ENCODE measurements around the gene ANKRD22.
A peak's percentile ranks its signal among the peaks of the same experiment; 100 is the strongest.

The ANKRD22 gene

DNA sequence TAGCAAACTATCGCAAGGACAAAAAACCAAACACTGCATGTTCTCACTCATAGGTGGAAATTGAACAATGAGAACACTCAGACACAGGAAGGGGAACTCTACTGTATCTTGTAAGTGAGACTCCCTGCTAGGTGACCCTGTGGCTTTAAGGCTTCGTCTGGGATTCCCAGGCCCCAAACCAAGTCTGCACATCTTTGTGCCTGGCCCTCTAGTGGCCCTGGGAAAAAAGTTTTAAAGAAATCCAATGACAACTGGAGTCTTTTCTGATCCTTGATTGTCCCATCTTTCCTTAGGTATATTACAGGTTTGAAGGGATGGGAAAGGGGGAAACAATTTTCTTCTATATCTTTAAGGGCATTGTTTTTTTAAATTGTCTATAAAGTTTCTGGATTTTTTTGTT, 59.7 kb downstream of the ANKRD22 start:
- Histone ChIP-seq H3K9me3 (ENCODE audit: low read length) (no peaks in the 10 kb centered on the region), H3K4me1 (ENCODE audit: insufficient read depth, low read length, severe bottlenecking) (no peaks in the 10 kb centered on the region), H3K79me2 (ENCODE audit: insufficient read depth, low read length) (no peaks in the 10 kb centered on the region), H3K9ac (ENCODE audit: low read length) (no peak overlapping the region), H3K9me2 (ENCODE audit: low read depth, low read length) (no peaks in the 10 kb centered on the region), H3K4me2 (ENCODE audit: low read length) (no peak overlapping the region), H2AFZ (ENCODE audit: low read length) (no peak overlapping the region), H3K36me3 (ENCODE audit: insufficient read depth, low read length) (no peaks in the 10 kb centered on the region), H4K20me1 (ENCODE audit: insufficient read depth, low read length) (no peaks in the 10 kb centered on the region), H3K27ac (ENCODE audit: low read depth, low read length, poor library complexity, severe bottlenecking) (no peak overlapping the region), H3F3A (ENCODE audit: insufficient read depth, low read length) (no peaks in the 10 kb centered on the region), H3K27me3 (ENCODE audit: insufficient read depth, low read length) (no peaks in the 10 kb centered on the region), H3K4me3 (ENCODE audit: low read depth, low read length, poor library complexity, severe bottlenecking) (no peak overlapping the region)
- TF ChIP-seq, protein P1, sequence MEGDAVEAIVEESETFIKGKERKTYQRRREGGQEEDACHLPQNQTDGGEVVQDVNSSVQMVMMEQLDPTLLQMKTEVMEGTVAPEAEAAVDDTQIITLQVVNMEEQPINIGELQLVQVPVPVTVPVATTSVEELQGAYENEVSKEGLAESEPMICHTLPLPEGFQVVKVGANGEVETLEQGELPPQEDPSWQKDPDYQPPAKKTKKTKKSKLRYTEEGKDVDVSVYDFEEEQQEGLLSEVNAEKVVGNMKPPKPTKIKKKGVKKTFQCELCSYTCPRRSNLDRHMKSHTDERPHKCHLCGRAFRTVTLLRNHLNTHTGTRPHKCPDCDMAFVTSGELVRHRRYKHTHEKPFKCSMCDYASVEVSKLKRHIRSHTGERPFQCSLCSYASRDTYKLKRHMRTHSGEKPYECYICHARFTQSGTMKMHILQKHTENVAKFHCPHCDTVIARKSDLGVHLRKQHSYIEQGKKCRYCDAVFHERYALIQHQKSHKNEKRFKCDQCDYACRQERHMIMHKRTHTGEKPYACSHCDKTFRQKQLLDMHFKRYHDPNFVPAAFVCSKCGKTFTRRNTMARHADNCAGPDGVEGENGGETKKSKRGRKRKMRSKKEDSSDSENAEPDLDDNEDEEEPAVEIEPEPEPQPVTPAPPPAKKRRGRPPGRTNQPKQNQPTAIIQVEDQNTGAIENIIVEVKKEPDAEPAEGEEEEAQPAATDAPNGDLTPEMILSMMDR (IDR thresholded peaks at IDR 0.05; ENCODE audit: low read length), result peak; percentile 33
- TF ChIP-seq EZH2 (IDR thresholded peaks at IDR 0.05; ENCODE audit: borderline replicate concordance, low read length), result no peak

DNA sequence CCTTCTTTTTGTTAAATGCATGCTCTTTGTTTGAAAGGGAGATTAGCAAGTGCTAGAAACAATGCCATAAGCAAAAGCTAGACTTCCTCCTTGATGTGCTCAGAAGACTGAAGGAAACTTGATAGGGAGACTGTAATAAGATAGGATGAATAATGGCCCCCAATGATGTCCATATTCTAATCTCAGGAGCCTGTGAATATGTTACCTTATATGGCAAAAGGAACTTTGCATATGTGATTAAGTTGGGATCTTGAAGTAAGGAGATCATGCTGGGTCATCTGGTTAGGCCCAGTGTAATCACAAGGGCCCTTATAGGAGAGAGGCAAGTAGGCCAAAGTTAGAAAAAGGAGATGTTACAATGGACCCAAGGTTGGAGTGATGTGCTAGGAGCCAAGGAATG, 62.7 kb downstream of the ANKRD22 start:
- Histone ChIP-seq H3K27ac (ENCODE audit: low read depth, low read length, poor library complexity, severe bottlenecking) (no peak overlapping the region), H3K36me3 (ENCODE audit: insufficient read depth, low read length) (no peaks in the 10 kb centered on the region), H3K9me3 (ENCODE audit: low read length) (no peaks in the 10 kb centered on the region), H3K79me2 (ENCODE audit: insufficient read depth, low read length) (no peaks in the 10 kb centered on the region), H2AFZ (ENCODE audit: low read length) (no peak overlapping the region), H3F3A (ENCODE audit: insufficient read depth, low read length) (no peaks in the 10 kb centered on the region), H3K9ac (ENCODE audit: low read length) (no peak overlapping the region), H3K4me3 (ENCODE audit: low read depth, low read length, poor library complexity, severe bottlenecking) (no peak overlapping the region), H3K9me2 (ENCODE audit: low read depth, low read length) (no peaks in the 10 kb centered on the region), H3K4me2 (ENCODE audit: low read length) (no peak overlapping the region), H4K20me1 (ENCODE audit: insufficient read depth, low read length) (no peaks in the 10 kb centered on the region), H3K4me1 (ENCODE audit: insufficient read depth, low read length, severe bottlenecking) (no peaks in the 10 kb centered on the region), H3K27me3 (ENCODE audit: insufficient read depth, low read length) (no peaks in the 10 kb centered on the region)
- TF ChIP-seq, protein P1 (IDR thresholded peaks at IDR 0.05; ENCODE audit: low read length), result no peak
- no peak for TF ChIP-seq EZH2 (IDR thresholded peaks at IDR 0.05; ENCODE audit: borderline replicate concordance, low read length)

DNA sequence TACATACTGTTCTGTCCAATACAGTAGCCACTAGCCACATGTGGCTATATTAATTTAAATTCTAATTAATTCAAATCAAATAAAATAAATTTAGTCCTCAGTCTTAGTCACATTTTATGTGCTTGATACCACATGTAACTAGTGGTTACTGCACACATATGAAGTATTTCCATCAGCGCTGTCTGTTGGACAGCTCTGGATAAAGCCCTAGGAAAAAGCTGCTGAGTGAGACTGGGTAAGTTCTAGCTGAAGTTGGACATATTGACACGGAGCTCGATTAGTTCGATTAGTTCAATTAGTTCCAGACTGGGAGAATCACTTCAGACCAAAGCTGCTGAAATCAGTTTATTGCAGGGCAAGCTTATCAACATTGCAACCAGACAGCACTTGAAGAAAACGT, 64.2 kb downstream of the ANKRD22 start:
- TF ChIP-seq, protein P1 (IDR thresholded peaks at IDR 0.05; ENCODE audit: low read length), result no peak
- no peak for TF ChIP-seq EZH2 (IDR thresholded peaks at IDR 0.05; ENCODE audit: borderline replicate concordance, low read length)
- Histone ChIP-seq H3K9me2 (ENCODE audit: low read depth, low read length) (no peaks in the 10 kb centered on the region), H3K4me2 (ENCODE audit: low read length) (no peak overlapping the region), H3K9me3 (ENCODE audit: low read length) (no peaks in the 10 kb centered on the region), H2AFZ (ENCODE audit: low read length) (no peak overlapping the region), H3K27ac (ENCODE audit: low read depth, low read length, poor library complexity, severe bottlenecking) (no peak overlapping the region), H3K4me1 (ENCODE audit: insufficient read depth, low read length, severe bottlenecking) (no peaks in the 10 kb centered on the region), H3K9ac (ENCODE audit: low read length) (no peak overlapping the region), H3K36me3 (ENCODE audit: insufficient read depth, low read length) (no peaks in the 10 kb centered on the region), H3F3A (ENCODE audit: insufficient read depth, low read length) (no peaks in the 10 kb centered on the region), H3K4me3 (ENCODE audit: low read depth, low read length, poor library complexity, severe bottlenecking) (no peak overlapping the region), H3K79me2 (ENCODE audit: insufficient read depth, low read length) (no peaks in the 10 kb centered on the region), H4K20me1 (ENCODE audit: insufficient read depth, low read length) (no peaks in the 10 kb centered on the region), H3K27me3 (ENCODE audit: insufficient read depth, low read length) (no peaks in the 10 kb centered on the region)

All from OCI-LY1 (cell line).